Hematopoietic multipotent progenitor cell treated with erythropoietin and hydrocortisone succinate and interleukin-3 and kit ligand, for 17 days (in vitro differentiated cells): Measurements from ENCODE around the gene HSF2.
A peak's percentile ranks its signal among the peaks of the same experiment; 100 is the strongest.

Experiments used
- DNase-seq: peaks from one replicate; pipeline ENCODE4 v3.0.0-alpha.2; 2015; ENCODE audit warnings: low spot score

HSF2 gene

DNA sequence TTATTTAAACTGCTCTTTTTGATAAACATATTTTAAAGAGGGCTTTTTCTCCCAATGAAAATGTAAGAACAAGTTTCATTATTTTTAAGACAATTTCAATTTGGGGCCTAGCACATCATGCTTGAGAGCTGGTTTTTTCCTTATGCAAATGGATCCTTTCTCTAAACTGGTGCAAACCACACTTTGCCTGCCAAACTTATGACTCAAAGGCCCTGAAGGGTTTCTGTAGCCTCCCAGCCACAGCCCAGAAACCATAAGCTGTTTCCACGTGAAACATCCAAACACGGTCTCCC lies 451 bp upstream of the HSF2 start:
- no peak for DNase-seq

DNA sequence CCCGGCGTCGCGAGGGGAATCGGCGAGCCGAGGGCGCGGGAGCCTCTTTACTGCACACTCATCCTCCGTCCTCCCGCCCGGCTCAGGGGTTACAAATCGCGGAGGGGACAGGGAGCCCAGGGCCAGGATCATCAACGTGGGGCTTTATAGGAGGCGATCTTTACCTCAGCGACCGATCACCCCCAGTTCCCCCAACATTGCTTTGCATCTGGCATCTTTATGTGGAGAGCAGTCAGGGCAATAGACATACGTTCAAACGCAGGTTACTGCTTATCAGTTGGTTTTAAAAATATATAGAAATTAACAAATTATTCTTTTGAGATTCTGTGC lies 634 bp downstream of the HSF2 start:
- peak; percentile 40 for DNase-seq

DNA sequence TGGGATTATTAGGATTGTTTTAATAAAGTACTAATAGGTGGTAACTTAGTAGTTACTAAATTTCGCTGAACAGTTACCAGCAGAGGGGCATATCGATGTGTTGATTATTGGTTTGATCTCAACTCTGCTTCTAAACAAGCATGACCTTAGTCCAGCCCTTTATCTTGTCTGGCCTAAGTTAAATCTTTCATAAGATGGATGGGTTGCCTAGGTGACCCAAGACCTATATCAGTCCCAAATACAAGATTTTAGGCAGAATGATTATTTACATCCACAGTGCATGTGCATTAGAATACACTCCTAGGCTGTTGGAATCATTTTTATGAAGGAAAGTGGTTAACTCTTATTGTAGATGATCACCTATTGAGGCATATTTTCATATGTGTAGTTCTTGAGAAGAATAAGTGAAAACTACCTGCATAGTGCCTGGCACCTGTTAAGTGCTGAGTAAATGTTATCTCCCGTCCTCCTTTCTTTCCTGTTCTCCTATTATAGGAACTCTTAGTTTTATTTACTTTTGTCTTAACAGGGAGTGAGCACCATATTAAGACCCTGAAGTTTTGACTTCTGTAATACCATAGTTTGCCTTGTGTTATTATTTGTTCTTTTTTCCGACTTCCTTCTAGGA lies 1.1 kb downstream of the HSF2 start:
- DNase-seq: peak; percentile 45

DNA sequence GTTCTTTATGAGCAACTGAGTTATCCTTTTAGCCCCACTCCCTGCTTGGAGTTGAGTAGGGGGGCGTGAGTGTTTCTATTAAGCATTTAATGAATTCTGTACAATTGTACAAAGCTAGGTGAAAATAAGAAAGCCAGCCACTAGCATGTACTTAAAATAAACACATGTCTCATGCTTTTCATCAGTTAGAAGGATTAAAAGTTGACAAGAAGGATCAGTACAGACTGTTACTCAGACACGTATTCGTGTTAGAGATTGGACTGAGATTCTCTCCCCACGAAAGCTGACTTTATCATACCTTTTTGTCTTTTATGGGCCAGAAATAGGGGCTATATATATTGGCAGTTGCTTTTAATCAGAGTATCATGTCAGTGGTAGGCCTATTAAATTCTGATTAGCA lies 1.7 kb downstream of the HSF2 start:
- no peak for DNase-seq

DNA sequence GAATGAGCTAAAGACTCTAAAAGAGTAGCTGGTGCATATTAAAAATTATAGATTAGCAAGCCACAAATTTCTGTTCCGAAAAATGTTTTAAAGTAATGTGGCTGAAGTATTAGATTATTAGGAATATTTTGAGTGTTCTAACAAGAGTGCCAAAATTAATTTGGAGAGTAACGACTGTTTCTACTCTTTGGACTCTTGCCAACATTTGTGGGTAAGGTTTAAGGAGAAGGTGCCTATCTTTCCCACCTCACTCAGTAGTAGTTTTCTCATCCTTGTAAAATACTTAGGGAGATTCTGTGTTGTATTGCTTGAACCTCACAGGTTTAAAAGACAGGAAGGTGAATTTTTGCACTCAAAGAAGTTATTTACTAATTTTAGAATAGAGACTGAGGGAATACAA lies 5.0 kb downstream of the HSF2 start:
- DNase-seq: peak; percentile 45

GRCh38 chr6:122405417-122405816 lies 6.0 kb downstream of the HSF2 start:
- no peak for DNase-seq

DNA sequence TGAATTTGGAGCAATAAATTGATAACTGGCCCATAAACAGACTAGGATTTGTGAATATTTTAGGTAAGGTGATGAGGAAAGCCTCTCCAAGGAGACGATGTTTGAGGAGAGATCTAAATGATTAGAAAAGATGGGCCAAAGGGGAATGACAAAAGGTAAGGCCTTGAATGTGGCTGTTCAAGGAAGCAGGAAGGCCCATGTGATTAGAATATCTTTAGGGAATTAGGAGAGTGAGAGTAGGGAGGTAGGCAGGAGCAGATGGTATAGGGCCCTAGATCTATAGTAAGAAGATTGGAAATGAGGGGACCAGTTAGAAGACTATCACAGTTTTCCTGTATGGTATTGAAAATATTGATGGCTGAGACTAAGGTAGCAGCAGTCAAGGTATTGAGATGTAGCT lies 6.7 kb downstream of the HSF2 start:
- no peak for DNase-seq

DNA sequence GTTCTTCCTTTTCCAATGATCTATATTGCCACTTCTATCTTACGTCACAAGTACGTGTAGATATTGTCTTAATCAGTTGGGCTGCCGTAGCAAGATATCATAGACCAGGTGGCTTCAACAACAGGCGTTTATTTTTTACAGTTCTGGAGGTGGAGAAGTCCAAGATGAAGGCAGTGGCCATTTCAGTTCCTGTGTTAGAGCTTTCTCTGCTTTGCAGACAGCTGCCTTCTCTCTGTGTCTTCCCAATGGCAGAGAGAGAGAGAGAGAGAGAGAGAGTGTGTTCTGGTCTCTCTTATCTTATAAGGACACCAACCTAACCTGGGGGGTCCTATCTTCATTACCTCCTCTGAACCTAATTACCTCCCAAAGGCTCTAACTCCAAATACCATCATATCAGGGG lies 8.3 kb downstream of the HSF2 start:
- DNase-seq: no peak

- no peak for DNase-seq
Measured at GRCh38 chr6:122408240-122408639, 8.8 kb downstream of the HSF2 start.

DNA sequence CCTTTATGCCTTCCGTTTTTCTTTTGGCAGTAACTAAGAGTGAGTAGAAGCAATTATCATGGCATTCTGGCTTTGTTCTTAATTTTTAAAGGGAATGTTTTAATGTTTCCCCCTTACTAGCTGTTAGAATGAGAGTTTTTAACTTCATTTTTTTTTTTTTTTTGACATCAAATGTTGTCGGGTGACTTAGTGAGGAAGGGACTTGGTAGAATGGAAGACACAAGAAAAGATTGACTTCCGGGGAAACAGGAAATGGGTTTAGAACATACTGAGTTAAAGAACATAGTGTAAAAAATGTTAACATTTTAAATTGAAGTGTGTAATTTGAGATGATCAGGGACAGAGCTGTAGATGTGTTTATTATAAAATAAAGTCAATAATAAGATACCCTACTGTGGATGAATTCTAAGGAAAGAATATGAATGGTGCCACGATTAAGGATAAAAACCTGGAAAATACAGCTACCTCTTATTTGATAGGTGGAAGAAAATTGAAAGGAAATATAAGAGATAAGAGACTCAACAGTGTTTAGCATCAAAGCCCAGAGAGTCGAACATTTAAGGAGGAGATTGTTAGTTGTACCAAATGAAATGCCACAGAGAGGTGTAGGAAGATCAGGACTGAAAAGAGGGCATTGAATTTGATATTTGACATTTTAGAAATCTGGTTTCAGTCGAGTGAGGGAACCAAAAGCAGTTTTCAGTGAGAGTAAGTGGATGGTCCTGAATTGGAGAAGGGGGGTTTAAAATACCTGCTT lies 9.4 kb downstream of the HSF2 start:
- DNase-seq: no peak

GRCh38 chr6:122412001-122412400 lies 12.5 kb downstream of the HSF2 start:
- DNase-seq: no peak

- no peak for DNase-seq
Measured at GRCh38 chr6:122416825-122417224, 17.4 kb downstream of the HSF2 start.

DNA sequence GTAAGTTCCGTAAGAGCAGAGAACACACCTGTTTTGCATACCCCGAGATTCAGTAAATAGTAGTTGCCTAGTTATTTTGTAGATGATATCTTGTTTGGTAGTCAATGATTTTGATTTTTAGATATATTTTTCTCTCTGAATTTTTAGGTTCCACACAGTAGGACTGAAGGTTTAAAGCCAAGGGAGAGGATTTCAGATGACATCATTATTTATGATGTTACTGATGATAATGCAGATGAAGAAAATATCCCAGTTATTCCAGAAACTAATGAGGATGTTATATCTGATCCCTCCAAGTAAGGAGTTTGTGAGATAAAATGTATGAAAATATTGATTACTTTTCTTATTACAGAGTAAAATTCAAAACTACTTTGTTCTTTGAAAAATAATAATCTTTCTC lies 22.6 kb downstream of the HSF2 start:
- no peak for DNase-seq

- no peak for DNase-seq
Measured at GRCh38 chr6:122422614-122423267, 23.3 kb downstream of the HSF2 start.

DNA sequence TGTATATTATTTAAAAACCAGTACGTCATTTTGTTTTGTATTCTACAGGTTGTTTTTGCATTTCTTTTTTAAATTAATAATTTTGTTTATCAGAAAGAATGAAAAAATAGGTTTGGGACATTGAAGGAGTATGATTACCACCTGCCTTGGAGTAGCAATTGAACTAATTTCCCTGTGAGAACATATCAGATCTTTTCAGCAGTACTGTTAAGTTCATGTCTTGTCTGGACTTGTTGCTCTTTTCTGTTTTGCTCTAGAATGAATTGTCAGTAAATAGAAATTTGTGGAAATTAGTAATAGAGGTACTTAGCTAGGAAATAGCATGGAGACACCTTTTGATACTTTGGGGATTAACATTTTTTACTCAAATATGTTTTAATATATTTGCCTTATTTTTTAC lies 24.3 kb downstream of the HSF2 start:
- DNase-seq: no peak

GRCh38 chr6:122426597-122426996 lies 27.1 kb downstream of the HSF2 start:
- no peak for DNase-seq

DNA sequence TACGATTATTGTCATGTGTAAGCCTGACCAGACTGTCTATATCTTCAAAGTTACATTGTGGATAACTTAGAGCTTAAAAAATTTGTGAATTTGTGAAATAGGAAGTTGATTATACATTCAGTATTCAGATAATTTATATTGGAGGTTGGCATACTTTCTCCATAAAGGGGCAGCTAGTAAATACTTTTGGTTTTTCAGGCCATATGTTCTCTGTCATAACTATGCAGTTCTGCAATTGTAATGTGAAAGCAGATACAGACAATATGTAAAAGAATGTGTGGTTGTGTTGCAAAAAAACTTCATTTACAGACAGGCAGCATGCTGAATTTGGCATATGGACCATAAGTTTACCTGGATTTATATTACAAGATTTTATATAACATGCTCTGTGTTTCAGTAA lies 29.3 kb downstream of the HSF2 start:
- DNase-seq: no peak

- DNase-seq: no peak
Measured at GRCh38 chr6:122429323-122429722, 29.9 kb downstream of the HSF2 start.

GRCh38 chr6:122431780-122432179 lies 32.3 kb downstream of the HSF2 start:
- DNase-seq: no peak

DNA sequence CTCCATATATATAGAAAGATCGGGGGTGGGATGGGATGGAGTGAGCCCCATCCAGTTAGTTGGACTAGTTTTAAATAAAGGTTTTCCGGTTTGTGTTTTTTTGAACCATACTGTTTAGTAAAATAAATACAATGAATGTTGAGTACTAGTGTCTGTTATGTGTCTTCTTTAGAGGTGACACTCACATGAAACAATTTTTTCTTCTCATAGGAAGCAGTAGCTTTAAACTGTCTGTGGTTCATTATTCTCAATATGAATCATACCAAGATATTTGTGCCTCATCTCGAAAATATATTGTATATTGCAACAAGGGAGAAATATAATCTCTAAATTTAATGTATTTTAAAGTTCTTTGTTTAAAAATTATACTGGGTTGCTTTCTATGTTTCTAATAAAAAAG lies 33.4 kb downstream of the HSF2 start:
- no peak for DNase-seq

DNA sequence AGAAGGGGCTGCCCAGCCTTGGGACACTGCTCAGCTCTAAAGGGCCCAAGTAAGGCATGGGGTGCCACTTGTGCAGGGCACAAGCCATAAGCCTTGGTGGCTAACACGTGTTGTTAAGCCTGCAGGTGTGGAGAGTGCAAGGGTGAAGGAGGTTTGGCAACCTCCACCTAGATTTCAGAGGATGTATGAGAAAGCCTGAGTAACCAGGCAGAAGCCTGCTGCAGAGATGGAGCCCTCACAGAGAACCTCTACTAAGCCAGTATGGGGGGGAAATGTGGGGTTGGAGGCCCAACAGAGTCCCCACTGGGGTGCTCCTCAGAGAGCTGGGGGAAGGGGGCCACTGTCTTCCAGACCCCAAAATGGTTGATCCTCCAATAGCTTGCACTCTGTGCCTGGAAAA lies 39.5 kb downstream of the HSF2 start:
- DNase-seq: no peak

- no peak for DNase-seq
Measured at GRCh38 chr6:122445274-122445673, 45.8 kb downstream of the HSF2 start.

GRCh38 chr6:122449069-122449468 lies 49.6 kb downstream of the HSF2 start:
- no peak for DNase-seq

GRCh38 chr6:122452509-122452908 lies 53.1 kb downstream of the HSF2 start:
- no peak for DNase-seq
